Sciatic nerve (tissue), 2 donors: ENCODE results near the gene ROS1. TPM values are rescaled to one million over a fixed set of nuclear protein-coding genes. Genes with fewer than 3 reads are reported as not detected.
A peak's percentile ranks its signal among the peaks of the same experiment; 100 is the strongest.
"Not testable (repeated sequence)": the region's sequence is repeated elsewhere in the genome, so short reads cannot be mapped to it uniquely, and the experiment has no call there.

Experiments used
- ATAC-seq: fragments of 200-7000 bp; cut with Tn5 transposase; one replicate; pipeline ENCODE4 v1.9.1; 2020; ENCODE audit warnings: mild to moderate bottlenecking, moderate library complexity
- DNase-seq: peaks from one replicate; pipeline ENCODE4 v3.0.0-alpha.2; 2020; ENCODE audit warnings: low spot score
- intact Hi-C: fragments of 100-400 bp; cut with DNase I; formaldehyde crosslinking; loops from one replicate; pipeline ENCODE4 v1.14.2; 2022
- total RNA-seq: library from RNA; stranded (reverse); fragmentation: NEBNext Ultra II Directional; extraction: Animal tissue kit (Norgen Biotek cat#: 25700); gene quantifications from one replicate; pipeline ENCODE4 v1.2.1, GENCODE V29; 2021
- donor health status: DM: no; HTN: no; CAD: no.
- donor health status: DM: no; HTN: no; CAD: no.

ROS1 gene
- total RNA-seq: 0.04 TPM

DNA sequence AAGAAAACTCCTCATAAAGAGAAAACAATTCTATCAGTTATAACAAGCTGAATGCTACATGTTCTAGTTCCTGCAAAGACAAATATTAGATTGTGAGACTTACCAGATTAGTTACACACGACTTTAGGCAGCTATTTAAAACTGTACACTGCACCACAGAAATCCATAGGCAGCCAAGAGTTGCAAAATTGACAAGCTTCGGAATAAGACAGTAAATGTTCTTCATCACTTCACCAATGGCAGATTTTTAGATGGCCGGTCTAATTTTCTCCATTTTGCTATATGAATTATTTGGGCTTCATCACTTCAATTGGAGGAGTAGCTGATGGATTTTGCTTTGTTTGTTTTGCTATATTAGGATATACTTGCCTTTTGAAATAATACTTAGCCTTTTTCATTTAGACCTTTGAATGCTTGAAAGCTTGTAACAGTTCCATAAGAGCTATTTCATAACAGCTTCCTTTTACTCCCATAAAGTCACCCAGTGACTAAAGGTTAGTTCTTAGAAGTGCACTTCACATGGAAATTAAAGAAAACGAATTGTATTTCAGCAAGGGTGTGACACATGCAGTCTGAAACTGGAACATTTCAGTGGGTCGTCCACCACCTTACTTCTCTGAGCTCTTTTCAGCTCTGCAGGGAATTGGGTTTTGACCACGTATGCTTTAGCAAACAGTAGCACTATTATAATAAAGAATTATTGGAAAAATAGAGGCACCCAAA lies at the start of gene ROS1:
TSS of gene ROS1 (minus strand) at position 512 of the 723 bp plus-strand sequence. CDS start at position 226, 286 bp downstream.
- ATAC-seq (no peak), DNase-seq (no peak)
- intact Hi-C loops: no loop called here

DNA sequence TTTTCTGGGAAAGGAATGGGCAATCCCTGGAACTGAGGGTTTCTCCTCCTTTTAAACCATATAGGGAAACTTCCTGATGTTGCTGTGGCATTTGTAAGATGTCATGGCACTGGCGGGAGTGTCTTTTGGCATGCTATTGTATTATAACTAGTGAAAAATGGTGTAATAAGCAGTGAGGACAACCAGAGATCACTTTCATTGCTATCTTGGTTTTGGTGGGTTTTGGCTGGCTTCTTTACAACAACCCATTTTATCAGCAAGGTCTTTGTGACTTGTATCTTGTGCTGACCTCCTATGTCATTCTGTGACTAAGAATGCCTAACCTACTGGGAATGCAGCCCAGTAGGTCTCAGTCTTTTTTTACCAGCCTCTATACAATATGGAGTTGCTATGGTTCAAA lies 47.7 kb upstream of the ROS1 start:
- no peak for DNase-seq
- intact Hi-C loops: no loop called here
- no peak for ATAC-seq

GRCh38 chr6:117472667-117473066 lies 46.9 kb upstream of the ROS1 start:
- intact Hi-C loops: no loop called here
- no peak for ATAC-seq
- no peak for DNase-seq

DNA sequence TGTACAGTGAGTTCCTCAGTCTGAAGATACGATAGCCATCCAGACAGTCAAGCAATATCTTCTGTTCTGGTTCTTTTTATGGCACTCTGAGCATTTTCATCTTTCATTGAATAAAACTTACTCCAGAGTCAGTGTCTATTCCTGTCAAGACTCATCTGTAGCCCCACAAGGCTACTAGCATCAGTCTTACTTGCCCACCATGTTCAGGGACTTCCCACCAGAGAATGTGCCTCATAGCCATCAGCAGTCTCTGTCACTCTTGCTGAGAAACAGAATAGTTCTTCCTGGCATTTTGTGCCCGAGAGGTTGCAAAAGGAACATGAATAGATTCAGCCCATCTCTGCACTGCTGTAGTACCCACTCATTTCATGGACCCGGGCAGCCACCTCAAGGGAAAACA lies 44.0 kb upstream of the ROS1 start:
- no peak for ATAC-seq
- intact Hi-C loops: no loop called here
- no peak for DNase-seq

GRCh38 chr6:117469356-117469755 lies 43.6 kb upstream of the ROS1 start:
- ATAC-seq: no peak
- no peak for DNase-seq
- intact Hi-C loops: no loop called here

DNA sequence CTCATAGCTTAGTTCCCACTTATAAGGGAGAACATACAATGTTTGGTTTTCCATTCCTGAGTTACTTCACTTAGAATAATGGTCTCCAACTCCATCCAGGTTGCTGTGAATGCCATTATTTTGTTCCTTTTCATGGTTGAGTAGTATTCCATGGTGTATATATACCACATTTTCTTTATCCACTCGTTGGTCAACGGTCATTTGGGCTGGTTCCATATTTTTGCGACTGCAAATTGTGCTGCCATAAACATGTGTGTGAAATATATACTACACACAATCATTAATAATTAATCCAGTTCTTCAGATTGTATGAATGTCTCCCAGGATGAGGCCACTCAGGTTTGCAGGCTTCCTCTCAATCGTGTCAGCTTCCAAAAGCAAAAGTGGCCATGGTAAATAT lies 42.8 kb upstream of the ROS1 start:
- ATAC-seq, DNase-seq, intact Hi-C loops: not testable (repeated sequence)

DNA sequence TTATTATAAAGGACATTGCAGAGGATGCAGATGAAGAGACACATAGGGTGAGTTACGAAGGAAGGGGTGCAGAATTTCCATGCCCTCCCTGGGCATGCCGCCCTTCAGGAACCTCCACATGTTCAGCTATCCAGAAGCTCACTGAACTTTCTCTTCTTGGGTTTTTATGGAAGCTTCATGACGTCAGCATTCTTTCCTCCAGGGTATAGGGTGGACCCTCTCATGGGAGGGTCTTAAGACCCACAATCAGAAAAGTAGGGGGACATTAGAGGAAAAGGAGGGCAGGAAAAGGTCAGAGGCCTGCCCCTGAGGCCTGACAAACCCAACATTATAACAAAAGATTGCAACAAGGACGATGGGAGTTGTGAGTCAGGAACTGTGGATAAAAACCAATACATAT lies 42.1 kb upstream of the ROS1 start:
- DNase-seq: no peak
- intact Hi-C loops: no loop called here
- ATAC-seq: no peak

DNA sequence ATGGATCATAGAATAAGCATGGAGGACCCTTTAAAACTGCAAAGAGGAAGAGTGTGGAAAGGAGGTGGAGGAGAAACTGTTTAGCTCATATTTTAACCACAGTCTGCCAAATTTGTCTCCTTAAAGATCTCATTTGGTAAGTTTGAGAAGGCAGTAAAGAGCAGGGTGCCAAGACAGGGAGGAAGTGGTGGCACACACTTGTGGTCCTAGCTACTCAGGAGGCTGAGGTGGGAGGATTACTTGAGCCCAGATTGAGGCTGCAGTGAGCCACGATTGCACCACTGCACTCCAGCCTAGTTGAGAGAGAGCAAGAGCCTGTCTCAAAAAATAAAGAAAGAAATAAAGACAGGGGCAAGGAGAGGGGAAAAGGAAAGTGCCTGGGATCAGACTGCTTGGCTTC lies 39.9 kb upstream of the ROS1 start:
- no peak for DNase-seq
- intact Hi-C loops: no loop called here
- no peak for ATAC-seq

DNA sequence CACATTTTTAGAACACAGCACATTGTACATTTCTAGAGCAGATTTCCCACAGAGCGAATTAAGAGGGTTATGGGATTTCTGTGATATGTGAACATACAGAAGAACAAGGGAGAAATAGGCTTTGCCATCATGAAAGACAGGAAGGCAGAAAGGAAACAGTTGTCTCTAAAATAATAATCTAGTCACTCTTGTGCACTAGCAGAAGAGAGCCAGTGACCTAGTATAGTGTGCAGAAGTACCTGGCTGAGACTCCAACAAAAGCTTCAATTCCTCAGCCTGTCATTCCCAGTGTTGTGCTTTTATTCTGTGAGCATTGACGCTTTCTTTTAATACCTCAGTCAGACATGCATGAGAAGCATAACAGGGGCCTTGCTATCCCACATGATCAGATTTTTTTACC lies 39.0 kb upstream of the ROS1 start:
- ATAC-seq (no peak), DNase-seq (no peak)
- intact Hi-C loops: no loop called here

- intact Hi-C loops: no loop called here
- DNase-seq: no peak
- no peak for ATAC-seq
These were observed 38.3 kb upstream of the ROS1 start for GRCh38 chr6:117463762-117464665.

DNA sequence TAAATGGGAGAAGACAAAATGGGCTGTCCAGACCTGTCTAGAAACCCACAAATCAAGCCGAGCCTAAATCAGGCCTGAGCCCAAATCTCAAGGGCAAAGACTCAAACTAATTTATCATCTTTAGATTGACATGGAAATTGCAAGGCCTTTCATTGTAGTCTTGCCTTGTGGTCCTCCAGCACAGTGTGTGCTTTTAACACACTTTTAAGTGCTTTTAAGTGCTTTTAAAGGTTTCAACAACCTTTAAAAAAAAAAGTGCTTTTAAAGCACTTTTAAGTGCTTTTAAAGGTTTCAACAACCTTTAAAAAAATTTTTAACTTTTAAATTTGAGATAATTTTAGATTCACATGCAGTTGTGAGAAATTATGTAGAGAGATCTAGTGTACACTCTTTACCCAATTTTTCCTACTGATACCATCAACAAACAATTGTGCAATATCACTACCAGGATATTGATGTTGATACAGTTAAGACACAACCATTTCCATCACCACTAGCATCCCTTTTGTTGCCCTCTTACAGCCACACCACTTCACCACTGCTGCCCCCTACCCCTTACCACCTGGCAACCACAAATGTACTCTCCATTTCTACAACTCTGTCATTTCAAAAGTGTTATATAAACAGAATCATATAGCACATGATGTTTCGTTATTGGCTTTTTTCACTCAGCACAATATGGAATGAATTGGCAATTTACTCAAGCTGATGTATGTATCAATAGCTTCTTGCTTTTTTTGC lies 33.6 kb upstream of the ROS1 start:
- ATAC-seq (no peak), DNase-seq (no peak)
- intact Hi-C loops: no loop called here

DNA sequence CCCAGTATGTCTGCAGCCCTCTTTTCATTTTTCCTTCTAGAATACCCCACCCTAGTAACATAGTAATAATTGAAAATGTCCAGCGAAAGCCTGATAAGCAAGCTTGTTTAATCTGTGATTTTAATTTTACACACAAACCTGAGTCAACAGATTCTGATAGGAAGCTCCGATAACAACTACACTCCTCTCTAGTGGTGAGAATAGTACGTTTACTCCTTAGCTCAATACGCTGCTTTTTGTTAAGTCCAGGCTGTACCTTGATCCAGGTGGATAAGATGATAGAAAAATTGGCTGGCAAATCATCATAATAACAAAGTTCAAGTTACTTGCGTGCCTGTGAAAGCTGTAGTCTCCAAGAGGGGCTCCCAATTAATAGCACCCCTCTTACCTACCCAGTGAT lies 31.3 kb upstream of the ROS1 start:
- intact Hi-C loops: no loop called here
- ATAC-seq: no peak
- DNase-seq: no peak

- DNase-seq (no peak), ATAC-seq (no peak)
- intact Hi-C loops: no loop called here
These were observed 30.5 kb upstream of the ROS1 start for GRCh38 chr6:117456250-117456649.

GRCh38 chr6:117451671-117452070 lies 25.9 kb upstream of the ROS1 start:
- ATAC-seq (no peak), DNase-seq (no peak)
- intact Hi-C loops: loop anchor here (5.0 kb wide), 1 partner anchor 106 kb away; no protein-coding TSS in a partner anchor

DNA sequence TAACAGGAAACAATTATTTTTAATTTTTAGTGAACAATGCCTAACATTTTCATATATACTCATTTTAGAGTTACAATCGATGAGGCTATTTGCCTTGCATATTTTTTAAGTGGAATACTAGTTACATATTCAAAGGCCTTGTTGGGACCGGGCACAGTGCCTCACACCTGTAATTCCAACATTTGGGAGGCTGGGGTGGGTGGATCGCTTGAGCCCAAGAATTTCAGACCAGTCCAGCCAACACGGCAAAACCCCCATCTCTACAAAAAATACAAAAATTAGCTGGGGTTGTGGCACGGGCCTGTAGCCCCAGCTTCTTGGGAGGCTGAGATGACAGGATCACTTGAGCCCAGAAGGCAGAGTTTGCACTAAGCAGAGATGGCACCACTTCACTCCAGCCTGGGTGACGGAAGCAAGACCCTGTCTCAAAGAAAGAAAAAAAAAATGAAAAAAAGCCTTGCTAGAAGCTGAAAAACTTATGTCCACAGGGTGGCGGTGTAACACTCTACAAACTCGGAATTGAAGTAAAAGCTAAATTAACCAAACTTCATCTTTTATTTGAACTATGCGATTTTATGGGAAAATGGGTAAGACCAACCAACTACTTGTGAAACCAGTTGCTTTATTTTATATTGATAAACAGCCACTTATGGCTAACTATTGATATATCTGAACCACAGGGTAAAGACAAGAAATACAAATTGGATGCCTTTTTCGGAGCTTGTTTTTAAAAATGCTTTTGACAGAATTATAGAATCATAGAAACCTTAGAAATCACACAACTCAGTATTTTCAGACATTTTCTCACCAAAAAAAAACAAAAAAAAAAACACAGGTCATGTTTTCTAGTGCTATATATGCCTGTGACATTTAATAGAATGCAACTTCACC lies 24.1 kb upstream of the ROS1 start:
- peak; percentile 53 for ATAC-seq

GRCh38 chr6:117448732-117449485 lies 23.2 kb upstream of the ROS1 start:
- ATAC-seq (no peak), DNase-seq (no peak)
- intact Hi-C loops: no loop called here

More for the DNA sequence above, 24.1 kb upstream of the ROS1 start:
- intact Hi-C loops: loop anchor here (5.0 kb wide), 1 partner anchor 108 kb away; no protein-coding TSS in a partner anchor
- DNase-seq: peak; percentile 71

DNA sequence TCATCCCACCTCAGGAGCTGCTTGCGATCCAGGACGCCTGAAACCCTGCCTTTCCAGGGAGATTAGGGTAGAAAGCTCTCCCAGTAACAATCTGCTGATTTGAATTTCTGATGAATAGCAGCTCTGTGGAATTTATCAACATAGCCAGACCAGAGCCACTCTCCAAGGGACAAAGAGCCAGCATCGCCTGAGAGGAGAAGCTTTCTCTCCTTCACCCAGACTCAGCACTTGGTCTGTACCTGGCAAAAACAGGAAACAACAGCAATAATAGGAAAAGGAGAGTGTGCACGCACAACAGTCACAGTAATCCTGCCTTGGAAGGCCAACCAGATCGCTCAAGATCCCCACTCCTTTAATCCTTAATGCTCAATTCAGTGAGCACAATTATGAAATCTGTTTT lies 22.3 kb upstream of the ROS1 start:
- peak; percentile 24 for ATAC-seq
- intact Hi-C loops: no loop called here
- no peak for DNase-seq

GRCh38 chr6:117446861-117447260 lies 21.1 kb upstream of the ROS1 start:
- DNase-seq: no peak
- ATAC-seq: no peak
- intact Hi-C loops: no loop called here
